ENCODE measurements around the gene LY6G6F. TPM values are rescaled to one million over a fixed set of nuclear protein-coding genes. Genes with fewer than 3 reads are reported as not detected.

Gene LY6G6F
- total RNA-seq, 4 donors from 2014 or later = not detected

DNA sequence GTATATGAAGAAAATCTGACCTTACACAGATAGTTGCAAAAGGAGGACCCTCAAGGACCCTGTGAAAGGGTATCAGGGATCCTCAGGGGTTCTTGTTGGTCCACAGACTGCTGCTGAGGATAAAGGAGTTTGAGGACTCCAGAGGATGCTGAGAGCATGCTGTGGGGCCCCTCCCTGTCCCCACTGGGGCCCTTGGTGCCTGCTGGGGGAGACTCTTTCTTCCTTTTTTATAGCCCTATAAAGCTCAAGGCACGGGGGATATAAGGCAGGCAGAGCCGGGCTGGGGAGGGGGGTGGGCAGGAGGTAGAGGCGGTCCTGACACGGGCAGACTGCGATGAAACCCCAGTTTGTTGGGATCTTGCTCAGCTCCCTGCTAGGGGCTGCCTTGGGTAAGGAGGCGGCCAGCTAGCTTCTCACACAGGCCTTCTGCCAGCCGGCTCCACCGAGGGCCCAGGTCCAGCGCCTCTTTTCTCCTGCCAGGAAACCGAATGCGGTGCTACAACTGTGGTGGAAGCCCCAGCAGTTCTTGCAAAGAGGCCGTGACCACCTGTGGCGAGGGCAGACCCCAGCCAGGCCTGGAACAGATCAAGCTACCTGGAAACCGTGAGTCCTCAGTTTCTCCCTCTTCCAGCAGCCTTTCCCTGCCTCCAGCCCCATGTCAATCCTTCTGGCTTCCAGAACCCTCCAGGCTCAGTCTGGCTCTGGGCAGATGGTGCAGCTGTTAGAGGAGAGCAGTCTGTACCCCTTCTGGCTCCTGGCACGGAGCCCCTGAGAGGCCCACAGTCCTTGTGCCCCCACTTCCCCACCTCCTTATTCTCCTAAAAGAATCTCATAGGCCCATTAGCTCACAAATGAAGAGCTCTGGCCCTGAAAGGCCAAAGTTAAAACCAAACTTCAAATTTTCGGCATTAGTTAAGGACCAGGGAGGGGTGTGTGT lies 8.6 kb downstream of the LY6G6F start, which contains the start of gene LY6G6D:
Gene LY6G6D, plus strand, starts transcription at position 327 of the 937 bp plus-strand sequence. Its CDS starts 8 bp downstream, at position 335.
- intact Hi-C loops (cut with DNase I) = no loop called here
- Histone ChIP-seq H3K9me3 (no peaks in the 10 kb centered on the region), H3K27me3 (no peaks in the 10 kb centered on the region), H3K4me1 (peaks cover 30 to 44% of the 10 kb centered on the region in 2 donors), H3K36me3 (no peaks in the 10 kb centered on the region), H3K4me3 (replicated peaks in 1 of 3) (no peak within 1 kb of the TSS), H3K27ac (peak within 1 kb of the TSS; percentile 67 to 85 (median 84))
- TF ChIP-seq, protein P1, sequence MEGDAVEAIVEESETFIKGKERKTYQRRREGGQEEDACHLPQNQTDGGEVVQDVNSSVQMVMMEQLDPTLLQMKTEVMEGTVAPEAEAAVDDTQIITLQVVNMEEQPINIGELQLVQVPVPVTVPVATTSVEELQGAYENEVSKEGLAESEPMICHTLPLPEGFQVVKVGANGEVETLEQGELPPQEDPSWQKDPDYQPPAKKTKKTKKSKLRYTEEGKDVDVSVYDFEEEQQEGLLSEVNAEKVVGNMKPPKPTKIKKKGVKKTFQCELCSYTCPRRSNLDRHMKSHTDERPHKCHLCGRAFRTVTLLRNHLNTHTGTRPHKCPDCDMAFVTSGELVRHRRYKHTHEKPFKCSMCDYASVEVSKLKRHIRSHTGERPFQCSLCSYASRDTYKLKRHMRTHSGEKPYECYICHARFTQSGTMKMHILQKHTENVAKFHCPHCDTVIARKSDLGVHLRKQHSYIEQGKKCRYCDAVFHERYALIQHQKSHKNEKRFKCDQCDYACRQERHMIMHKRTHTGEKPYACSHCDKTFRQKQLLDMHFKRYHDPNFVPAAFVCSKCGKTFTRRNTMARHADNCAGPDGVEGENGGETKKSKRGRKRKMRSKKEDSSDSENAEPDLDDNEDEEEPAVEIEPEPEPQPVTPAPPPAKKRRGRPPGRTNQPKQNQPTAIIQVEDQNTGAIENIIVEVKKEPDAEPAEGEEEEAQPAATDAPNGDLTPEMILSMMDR (IDR thresholded peaks at IDR 0.05) = no peak
- TF ChIP-seq POLR2A (IDR thresholded peaks at IDR 0.05) = no peak
- peak in 1 of 2 donors; percentile 28 for DNase-seq
- WGBS, 2 donors = 70 to 72% methylated on average over 9 to 11 of the region's 16 CpGs

DNA sequence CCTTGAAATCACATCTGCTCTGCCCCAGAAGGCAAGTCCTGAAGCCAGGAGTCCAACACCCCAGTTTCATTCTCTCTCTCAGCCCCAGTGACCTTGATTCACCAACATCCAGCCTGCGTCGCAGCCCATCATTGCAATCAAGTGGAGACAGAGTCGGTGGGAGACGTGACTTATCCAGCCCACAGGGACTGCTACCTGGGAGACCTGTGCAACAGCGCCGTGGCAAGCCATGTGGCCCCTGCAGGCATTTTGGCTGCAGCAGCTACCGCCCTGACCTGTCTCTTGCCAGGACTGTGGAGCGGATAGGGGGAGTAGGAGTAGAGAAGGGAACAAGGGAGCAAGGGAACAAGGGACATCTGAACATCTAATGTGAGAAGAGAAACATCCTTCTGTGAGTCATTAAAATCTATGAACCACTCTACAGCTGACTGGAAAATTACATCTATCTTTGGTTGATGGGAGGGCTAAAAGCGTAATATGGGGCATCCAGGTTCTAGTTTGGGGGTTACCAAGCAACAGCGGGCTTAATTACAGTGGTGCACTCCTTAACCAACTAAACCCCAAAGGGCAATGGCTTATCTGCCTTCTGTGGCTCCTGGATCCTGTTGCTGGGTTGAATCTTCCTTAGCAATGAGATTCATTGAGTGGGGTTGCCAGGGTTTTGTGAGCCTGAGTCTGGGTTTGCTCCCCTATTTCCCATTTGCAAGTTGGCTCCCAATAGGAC lies 11.0 kb downstream of the LY6G6F start:
- Histone ChIP-seq H3K27ac (peak overlapping the region; percentile 59 to 78 (median 69)), H3K4me3 (replicated peaks in 1 of 3) (no peak overlapping the region), H3K36me3 (no peaks in the 10 kb centered on the region), H3K27me3 (no peaks in the 10 kb centered on the region), H3K9me3 (no peaks in the 10 kb centered on the region), H3K4me1 (peaks cover 30 to 40% of the 10 kb centered on the region in 2 donors)
- intact Hi-C loops (cut with DNase I) = no loop called here
- DNase-seq = no peak
- WGBS, 2 donors = 58 to 73% methylated on average over 10 of the region's 10 CpGs
- TF ChIP-seq, protein P1 (IDR thresholded peaks at IDR 0.05) = peak in 1 of 6 experiments; percentile 19
- TF ChIP-seq POLR2A (IDR thresholded peaks at IDR 0.05) = no peak

DNA sequence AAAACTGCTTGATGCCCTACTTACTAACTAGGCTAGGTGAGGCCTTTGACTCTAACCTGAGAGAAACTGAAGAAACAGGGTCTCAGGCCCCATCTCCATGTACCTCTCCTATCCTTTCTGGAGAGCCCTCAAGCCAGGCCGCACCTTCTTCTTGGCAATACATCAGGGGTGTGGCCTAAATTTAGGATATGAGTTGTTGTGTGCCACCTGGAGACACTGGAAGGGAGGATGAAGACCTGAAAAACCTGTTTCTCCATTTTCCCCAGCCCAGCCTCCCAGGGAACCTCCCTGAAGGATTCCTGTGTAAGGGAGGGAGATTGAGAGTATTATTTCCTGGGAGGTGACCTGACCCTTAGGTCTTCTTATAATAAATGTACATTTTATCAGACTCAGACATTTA lies 11.6 kb downstream of the LY6G6F start:
- TF ChIP-seq, protein P1 (IDR thresholded peaks at IDR 0.05) = no peak
- no peak for TF ChIP-seq POLR2A (IDR thresholded peaks at IDR 0.05)
- H3K4me3 ChIP-seq (replicated peaks in 1 of 3) = no peak overlapping the region
- H3K4me1 ChIP-seq = peaks cover 29 to 34% of the 10 kb centered on the region in 2 donors
- WGBS, 2 donors = 23 to 45% methylated on average over 1 of the region's 1 CpG
- no peaks in the 10 kb centered on the region for H3K27me3 ChIP-seq
- H3K27ac ChIP-seq = peak overlapping the region; percentile 59 to 78 (median 69)
- no peaks in the 10 kb centered on the region for H3K9me3 ChIP-seq
- no peaks in the 10 kb centered on the region for H3K36me3 ChIP-seq
- intact Hi-C loops (cut with DNase I) = no loop called here
- DNase-seq = peak; percentile 73 to 80

DNA sequence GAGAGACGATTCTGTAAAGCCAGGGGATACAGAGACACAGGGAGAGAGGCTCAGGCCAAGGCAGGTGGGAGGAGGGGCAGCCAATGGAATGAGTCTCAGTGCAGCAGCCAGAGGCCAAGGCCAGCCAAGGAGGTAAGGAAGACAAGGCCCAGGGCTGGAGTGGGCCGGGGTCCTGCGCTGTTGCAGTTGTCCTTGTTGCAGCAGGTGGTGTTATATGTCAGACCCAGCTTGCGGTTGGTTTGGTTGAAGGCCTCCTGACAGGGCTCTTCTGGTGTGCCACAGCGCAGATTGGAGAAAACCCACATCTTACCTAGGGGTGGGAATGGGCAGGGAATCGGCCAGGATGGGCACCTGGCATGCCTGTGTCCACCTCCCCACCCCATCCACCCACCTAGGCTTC lies 12.3 kb downstream of the LY6G6F start:
- Histone ChIP-seq H3K4me1 (peaks cover 21 to 27% of the 10 kb centered on the region in 2 donors), H3K27me3 (no peaks in the 10 kb centered on the region), H3K4me3 (replicated peaks in 1 of 3) (no peak overlapping the region), H3K36me3 (no peaks in the 10 kb centered on the region), H3K27ac (peak overlapping the region; percentile 59 to 78 (median 69)), H3K9me3 (no peaks in the 10 kb centered on the region)
- DNase-seq = no peak
- intact Hi-C loops (cut with DNase I) = no loop called here
- 72 to 77% methylated on average over 6 of the region's 6 CpGs for WGBS, 2 donors
- TF ChIP-seq, protein P1 (IDR thresholded peaks at IDR 0.05) = no peak
- TF ChIP-seq POLR2A (IDR thresholded peaks at IDR 0.05) = no peak

Data from thyroid gland (tissue), 4 donors.